Measurements from ENCODE around the gene ADAMTSL2.

Gene ADAMTSL2

GRCh38 chr9:133564451-133565116 lies 30.1 kb downstream of the ADAMTSL2 start:
- Histone ChIP-seq H3K4me2 (ENCODE audit: low read depth, low read length, poor library complexity, severe bottlenecking) (no peak overlapping the region), H3K79me2 (ENCODE audit: insufficient read depth, low read length) (no peaks in the 10 kb centered on the region), H3K9me3 (ENCODE audit: insufficient read depth, low read length) (no peaks in the 10 kb centered on the region), H3K36me3 (ENCODE audit: low read length) (no peaks in the 10 kb centered on the region), H3F3A (ENCODE audit: insufficient read depth) (no peaks in the 10 kb centered on the region), H3K9ac (ENCODE audit: low read length) (no peak overlapping the region), H3K4me3 (ENCODE audit: insufficient read depth, low read length, poor library complexity, severe bottlenecking) (no peak overlapping the region), H4K20me1 (ENCODE audit: low read depth, low read length) (no peaks in the 10 kb centered on the region), H3K27ac (ENCODE audit: low read depth, low read length) (no peak overlapping the region), H3K27me3 (ENCODE audit: low read length) (no peaks in the 10 kb centered on the region), H2AFZ (ENCODE audit: low read depth, low read length, severe bottlenecking) (no peak overlapping the region), H3K9me2 (replicated peaks; ENCODE audit: insufficient read depth, low read length) (no peaks in the 10 kb centered on the region)
- no peak for TF ChIP-seq CTCF (IDR thresholded peaks at IDR 0.05; ENCODE audit: insufficient read depth, low read length, poor library complexity, severe bottlenecking)
- TF ChIP-seq EZH2phosphoT487 (conservative IDR thresholded peaks at IDR 0.05; ENCODE audit: low read length) = no peak

GRCh38 chr9:133566382-133566781 lies 31.9 kb downstream of the ADAMTSL2 start:
- H3K9me2 ChIP-seq (replicated peaks; ENCODE audit: insufficient read depth, low read length) = no peaks in the 10 kb centered on the region
- no peaks in the 10 kb centered on the region for H3K79me2 ChIP-seq (ENCODE audit: insufficient read depth, low read length)
- TF ChIP-seq CTCF (IDR thresholded peaks at IDR 0.05; ENCODE audit: insufficient read depth, low read length, poor library complexity, severe bottlenecking) = no peak
- no peak for TF ChIP-seq EZH2phosphoT487 (conservative IDR thresholded peaks at IDR 0.05; ENCODE audit: low read length)
- no peak overlapping the region for H3K4me3 ChIP-seq (ENCODE audit: insufficient read depth, low read length, poor library complexity, severe bottlenecking)
- no peaks in the 10 kb centered on the region for H3F3A ChIP-seq (ENCODE audit: insufficient read depth)
- H3K27me3 ChIP-seq (ENCODE audit: low read length) = no peaks in the 10 kb centered on the region
- no peaks in the 10 kb centered on the region for H3K36me3 ChIP-seq (ENCODE audit: low read length)
- no peak overlapping the region for H2AFZ ChIP-seq (ENCODE audit: low read depth, low read length, severe bottlenecking)
- H4K20me1 ChIP-seq (ENCODE audit: low read depth, low read length) = no peaks in the 10 kb centered on the region
- H3K9ac ChIP-seq (ENCODE audit: low read length) = no peak overlapping the region
- no peak overlapping the region for H3K27ac ChIP-seq (ENCODE audit: low read depth, low read length)
- no peaks in the 10 kb centered on the region for H3K9me3 ChIP-seq (ENCODE audit: insufficient read depth, low read length)
- no peak overlapping the region for H3K4me2 ChIP-seq (ENCODE audit: low read depth, low read length, poor library complexity, severe bottlenecking)

GRCh38 chr9:133566817-133567216 lies 32.3 kb downstream of the ADAMTSL2 start:
- Histone ChIP-seq H3K4me2 (ENCODE audit: low read depth, low read length, poor library complexity, severe bottlenecking) (no peak overlapping the region), H2AFZ (ENCODE audit: low read depth, low read length, severe bottlenecking) (no peak overlapping the region), H3K36me3 (ENCODE audit: low read length) (no peaks in the 10 kb centered on the region), H3K27me3 (ENCODE audit: low read length) (no peaks in the 10 kb centered on the region), H3K9ac (ENCODE audit: low read length) (no peak overlapping the region), H3K9me3 (ENCODE audit: insufficient read depth, low read length) (no peaks in the 10 kb centered on the region), H3K4me3 (ENCODE audit: insufficient read depth, low read length, poor library complexity, severe bottlenecking) (no peak overlapping the region), H3K27ac (ENCODE audit: low read depth, low read length) (no peak overlapping the region), H3F3A (ENCODE audit: insufficient read depth) (no peaks in the 10 kb centered on the region), H3K79me2 (ENCODE audit: insufficient read depth, low read length) (no peaks in the 10 kb centered on the region), H3K9me2 (replicated peaks; ENCODE audit: insufficient read depth, low read length) (no peaks in the 10 kb centered on the region), H4K20me1 (ENCODE audit: low read depth, low read length) (no peaks in the 10 kb centered on the region)
- TF ChIP-seq EZH2phosphoT487 (conservative IDR thresholded peaks at IDR 0.05; ENCODE audit: low read length) (no peak), CTCF (IDR thresholded peaks at IDR 0.05; ENCODE audit: insufficient read depth, low read length, poor library complexity, severe bottlenecking) (no peak)
